PC-9 (cell line): ENCODE data around the gene ELL2. TPM values are rescaled to one million over a fixed set of nuclear protein-coding genes. Genes with fewer than 3 reads are reported as not detected.

Source experiments
- BruUV-seq: library from RNA; stranded (reverse); fragments of 400-500 nt; replicated peaks from 2 replicates; lab custom pipeline; 2021; lab: Mats Ljungman, UMichigan
- CTCF ChIA-PET: fragments of 300-600 bp; sonication (Branson Sonifier 250); formaldehyde crosslinking; loops from one replicate; lab custom pipeline; 2022; ENCODE audit warnings: antibody characterized with exemption; lab: Charles Lee
- POLR2A ChIA-PET: fragments of 300-600 bp; sonication (Branson Sonifier 250); formaldehyde crosslinking; loops from one replicate; lab custom pipeline; 2022; ENCODE audit warnings: antibody characterized with exemption; ENCODE audit not compliant: unreplicated experiment; lab: Charles Lee
- DNase-seq, 2 experiments: peaks; one replicate each; pipeline versions ENCODE4 v3.0.0 to v3.0.0-alpha.2; 2015 to 2022; ENCODE audit warnings: mixed read lengths in 1 of 2
- H2AFZ ChIP-seq: fragments of 200-600 bp; sonication (generic); 2 replicates; pipeline ENCODE4 v1.8.1; 2017; ENCODE audit warnings: antibody characterized with exemption
- H3F3A ChIP-seq: fragments of 200-600 bp; sonication (generic); 2 replicates; pipeline ENCODE4 v1.8.1; 2017; ENCODE audit warnings: antibody characterized with exemption, mild to moderate bottlenecking, low read depth; ENCODE audit not compliant: insufficient read depth
- H3K27ac ChIP-seq: fragments of 200-600 bp; sonication (generic); 2 replicates; pipeline ENCODE4 v1.6.1; 2016; ENCODE audit warnings: mixed run types
- H3K27me3 ChIP-seq: fragments of 200-600 bp; sonication (generic); 2 replicates; pipeline ENCODE4 v1.6.1; 2016; ENCODE audit warnings: low read depth, mixed run types; ENCODE audit not compliant: insufficient read depth
- H3K36me3 ChIP-seq: fragments of 200-600 bp; sonication (generic); 2 replicates; pipeline ENCODE4 v1.6.1; 2016; ENCODE audit warnings: low read depth, mixed run types
- H3K4me1 ChIP-seq: fragments of 200-600 bp; sonication (generic); replicated peaks from 2 replicates; pipeline ENCODE4 v1.6.1; 2016; ENCODE audit warnings: mixed run types; ENCODE audit not compliant: insufficient read depth
- H3K4me2 ChIP-seq: fragments of 200-600 bp; sonication (generic); 2 replicates; pipeline ENCODE4 v1.6.1; 2017; ENCODE audit warnings: mixed run types
- H3K4me3 ChIP-seq: fragments of 200-600 bp; sonication (generic); 2 replicates; pipeline ENCODE4 v1.6.1; 2016; ENCODE audit warnings: mixed run types
- H3K79me2 ChIP-seq: fragments of 200-600 bp; sonication (generic); 2 replicates; pipeline ENCODE4 v1.6.1; 2017; ENCODE audit warnings: low read depth, mixed run types
- H3K9me2 ChIP-seq: fragments of 200-600 bp; sonication (generic); 2 replicates; pipeline ENCODE4 v1.8.1; 2017; ENCODE audit warnings: mild to moderate bottlenecking; ENCODE audit not compliant: insufficient read depth
- H3K9me3 ChIP-seq: fragments of 200-600 bp; sonication (generic); 2 replicates; pipeline ENCODE4 v1.8.1; 2016; ENCODE audit warnings: low read depth; ENCODE audit not compliant: insufficient read depth
- H4K20me1 ChIP-seq: fragments of 200-600 bp; sonication (generic); 2 replicates; pipeline ENCODE4 v1.8.1; 2017; ENCODE audit not compliant: insufficient read depth
- CTCF ChIP-seq: fragments of 200-600 bp; sonication (generic); conservative IDR thresholded peaks from 2 replicates; pipeline ENCODE4 v1.6.1; 2017; ENCODE audit warnings: mixed run types, antibody characterized with exemption, mild to moderate bottlenecking, moderate library complexity
- EZH2 ChIP-seq: fragments of 200-600 bp; sonication (generic); IDR thresholded peaks from 2 replicates; pipeline ENCODE4 v1.8.0; 2017; ENCODE audit warnings: antibody characterized with exemption, low read depth
- intact Hi-C: fragments of 100-400 bp; cut with micrococcal nuclease; formaldehyde crosslinking; loops from one replicate; pipeline ENCODE4 v1.10.0; 2022; ENCODE audit not compliant: unreplicated experiment
- total RNA-seq: library from RNA; stranded (reverse); gene quantifications from 2 replicates; pipeline ENCODE4 v1.2.3, GENCODE V29; 2021

The ELL2 gene
- total RNA-seq, 1 experiment from 2014 or later = 25.5 TPM

- no peak overlapping the region for H2AFZ ChIP-seq
- H3K4me3 ChIP-seq = no peak overlapping the region
- no peaks in the 10 kb centered on the region for H4K20me1 ChIP-seq
- TF ChIP-seq EZH2 (no peak), CTCF (no peak)
- no peak overlapping the region for H3K27ac ChIP-seq
- ChIA-PET POLR2A (no interaction called here), CTCF (no interaction called here)
- BruUV-seq = no TSS peak
- no peaks in the 10 kb centered on the region for H3K79me2 ChIP-seq
- intact Hi-C loops = no loop called here
- no peak overlapping the region for H3K4me2 ChIP-seq
- H3K36me3 ChIP-seq = no peaks in the 10 kb centered on the region
- H3K4me1 ChIP-seq = no peaks in the 10 kb centered on the region
- H3F3A ChIP-seq = no peaks in the 10 kb centered on the region
- no peaks in the 10 kb centered on the region for H3K27me3 ChIP-seq
- H3K9me3 ChIP-seq = no peaks in the 10 kb centered on the region
- no peaks in the 10 kb centered on the region for H3K9me2 ChIP-seq
- DNase-seq = no peak
Observed at GRCh38 chr5:95996904-95997723, 35.5 kb upstream of the ELL2 start.

DNA sequence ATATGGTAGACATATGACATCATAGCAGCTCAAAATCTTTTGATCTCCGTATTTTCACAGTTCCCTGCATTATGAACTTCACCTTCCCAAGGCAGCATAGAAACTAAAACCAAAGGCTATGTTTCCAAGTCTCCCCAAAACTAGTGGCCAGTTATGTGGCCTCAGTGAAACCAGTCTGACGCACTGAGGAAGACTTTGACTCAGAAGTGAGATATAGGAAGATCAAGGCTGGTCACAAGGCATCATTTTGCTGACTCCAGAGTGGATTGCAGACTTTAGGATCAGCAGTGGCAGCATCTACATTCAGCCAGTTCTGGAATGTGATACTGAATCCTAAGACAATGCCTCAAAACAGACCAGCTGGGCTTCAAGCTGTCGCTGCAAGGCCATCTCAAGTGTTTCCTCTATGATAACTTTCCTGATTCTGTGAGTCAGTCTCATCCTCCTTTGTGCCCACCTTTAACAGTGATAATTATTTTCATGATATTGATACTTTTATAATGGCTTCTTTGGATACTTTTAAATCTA lies 34.4 kb upstream of the ELL2 start:
- CTCF ChIA-PET = no interaction called here
- Histone ChIP-seq H2AFZ (no peak overlapping the region), H3K27me3 (no peaks in the 10 kb centered on the region), H3K9me2 (no peaks in the 10 kb centered on the region), H3F3A (no peaks in the 10 kb centered on the region), H3K4me2 (no peak overlapping the region), H4K20me1 (no peaks in the 10 kb centered on the region), H3K4me1 (no peaks in the 10 kb centered on the region), H3K36me3 (no peaks in the 10 kb centered on the region), H3K79me2 (no peaks in the 10 kb centered on the region), H3K4me3 (no peak overlapping the region), H3K27ac (no peak overlapping the region), H3K9me3 (no peaks in the 10 kb centered on the region)
- no TSS peak for BruUV-seq
- intact Hi-C loops = no loop called here
- POLR2A ChIA-PET = no interaction called here
- TF ChIP-seq CTCF (no peak), EZH2 (no peak)
- DNase-seq = no peak

DNA sequence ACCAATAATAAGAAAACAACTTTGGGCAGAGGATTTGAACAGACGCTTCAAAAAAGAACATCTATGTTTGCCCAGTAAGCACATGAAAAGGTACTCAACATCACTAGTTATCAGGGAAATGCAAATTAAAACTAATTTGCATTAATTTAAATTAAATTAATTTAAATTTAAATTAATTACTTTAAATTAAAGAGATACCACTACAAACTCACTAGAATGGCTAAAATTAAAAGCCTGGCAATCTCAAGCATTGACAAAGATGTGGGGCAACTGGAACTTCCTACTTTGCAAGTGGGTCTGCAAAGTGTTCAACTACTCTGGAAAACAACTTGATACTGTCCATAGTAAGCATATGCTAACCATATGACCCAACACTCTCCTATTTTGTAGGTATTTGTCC lies 32.1 kb upstream of the ELL2 start:
- Histone ChIP-seq H3K4me2 (no peak overlapping the region), H3K79me2 (no peaks in the 10 kb centered on the region), H3F3A (no peaks in the 10 kb centered on the region), H3K4me1 (no peaks in the 10 kb centered on the region), H3K9me2 (no peaks in the 10 kb centered on the region), H2AFZ (no peak overlapping the region), H3K27me3 (no peaks in the 10 kb centered on the region), H3K27ac (no peak overlapping the region), H3K36me3 (no peaks in the 10 kb centered on the region), H3K9me3 (no peaks in the 10 kb centered on the region), H4K20me1 (no peaks in the 10 kb centered on the region), H3K4me3 (no peak overlapping the region)
- no peak for DNase-seq
- no TSS peak for BruUV-seq
- intact Hi-C loops = no loop called here
- ChIA-PET POLR2A (no interaction called here), CTCF (no interaction called here)
- TF ChIP-seq CTCF (no peak), EZH2 (no peak)
